Vagina (tissue), 2 donors: Measurements from ENCODE around the gene TRAPPC5.

Experiments
- CTCF ChIP-seq, 3 experiments: fragments of 450-650 bp in 2 of 3; fragments of 200-600 bp in 1 of 3; sonication (generic) in 1 of 3; IDR thresholded peaks; one replicate each; pipeline ENCODE4 v1.5.1; 2017 to 2019; ENCODE audit warnings: antibody characterized with exemption in 3 of 3, mild to moderate bottlenecking in 2 of 3, moderate library complexity in 2 of 3
- POLR2AphosphoS5 ChIP-seq, 2 donors: sonication (generic); formaldehyde crosslinking; IDR thresholded peaks; one replicate each; pipeline ENCODE4 v1.9.0; 2017; ENCODE audit warnings: antibody characterized with exemption in 2 of 2, mild to moderate bottlenecking in 2 of 2, low read depth in 1 of 2; ENCODE audit not compliant: insufficient read depth in 1 of 2

GRCh38 chr19:7701654-7702457, 21.2 kb downstream of the TRAPPC5 start, which contains the start of gene FCER2:
- TF ChIP-seq POLR2AphosphoS5 (IDR thresholded peaks at IDR 0.05; ENCODE audit: insufficient read depth in 1 of 2, low read depth in 1 of 2) (no peak), CTCF (IDR thresholded peaks at IDR 0.05) (no peak)
